Adrenal gland (tissue), 12 donors: ENCODE measurements around the gene SEMA3A. TPM values are rescaled to one million over a fixed set of nuclear protein-coding genes. Genes with fewer than 3 reads are reported as not detected.

Experiments used
- DNase-seq, 7 donors: peaks; one replicate each; pipeline ENCODE4 v3.0.0-alpha.2; 2019 to 2020
- H3K27ac ChIP-seq, 5 donors: fragments of 200-600 bp; sonication (generic) in 4 of 5; 1 replicate in 3 of 5; 2 replicates in 2 of 5; pipeline versions ENCODE4 v1.5.1 to v1.8.0; 2016 to 2020; ENCODE audit warnings: mild to moderate bottlenecking in 1 of 5
- H3K27me3 ChIP-seq: fragments of 200-600 bp; 2 replicates; pipeline ENCODE4 v1.8.0; 2021
- H3K36me3 ChIP-seq, 2 donors: fragments of 200-600 bp; replicated peaks in 1 of 2; 1 replicate in 1 of 2; 2 replicates in 1 of 2; pipeline versions ENCODE4 v1.5.1 to v1.8.0; 2018 to 2022
- H3K4me1 ChIP-seq, 2 donors: fragments of 200-600 bp; replicated peaks in 1 of 2; 1 replicate in 1 of 2; 2 replicates in 1 of 2; pipeline versions ENCODE4 v1.5.1 to v1.8.0; 2018 to 2021
- H3K4me3 ChIP-seq, 4 donors: fragments of 200-600 bp; sonication (generic) in 3 of 4; one replicate each; pipeline ENCODE4 v1.5.1; 2016 to 2018
- H3K9me3 ChIP-seq, 3 donors: fragments of 200-600 bp; sonication (generic) in 1 of 3; replicated peaks in 1 of 3; 1 replicate in 2 of 3; 2 replicates in 1 of 3; pipeline versions ENCODE4 v1.5.1 to v1.8.0; 2016 to 2021
- CTCF ChIP-seq, 6 experiments: fragments of 450-650 bp in 4 of 6; fragments of 200-600 bp in 2 of 6; sonication (generic) in 1 of 6; IDR thresholded peaks; 1 replicate in 5 of 6; 2 replicates in 1 of 6; pipeline versions ENCODE4 v1.5.1 to v1.8.0; 2016 to 2021; ENCODE audit warnings: antibody characterized with exemption in 6 of 6, mild to moderate bottlenecking in 2 of 6, moderate library complexity in 1 of 6
- POLR2A ChIP-seq, 2 donors: fragments of 450-650 bp; IDR thresholded peaks; one replicate each; pipeline ENCODE4 v1.6.1; 2017; ENCODE audit warnings: antibody characterized with exemption in 2 of 2, mild to moderate bottlenecking in 2 of 2, moderate library complexity in 1 of 2
- WGBS, 4 donors: extraction: QIAGEN DNeasy Blood & Tissue Kit in 2 of 4; methylation state at CpG; one replicate each; pipeline versions ENCODE4 v1.1.5 to v1.1.7; 2013 to 2017; 5-methylcytosine and 5-hydroxymethylcytosine counted together
- intact Hi-C, 2 donors: fragments of 100-400 bp; cut with DNase I; formaldehyde crosslinking; loops; one replicate each; pipeline versions ENCODE4 v1.14.1 to v1.15.0; 2022 to 2023
- polyA plus RNA-seq, 3 donors: library from polyadenylated mRNA; stranded (reverse); fragments of 200-250 nt in 2 of 3; fragments of 350-450 nt in 1 of 3; fragmentation: Illumina TruSeq in 1 of 3; extraction: RNeasy Lipid Tissue Mini Kit (QIAGEN cat#74804) in 1 of 3; gene quantifications; one replicate each; pipeline ENCODE4 v1.2.3, GENCODE V29; 2013 to 2014
- total RNA-seq, 9 donors: library from RNA; depleted of rRNA in 4 of 9; stranded (reverse); fragments of >200 nt in 4 of 9; fragments of 120-200 nt in 1 of 9; fragmentation: NEBNext Ultra II Directional in 1 of 9; extraction: Animal tissue kit (Norgen Biotek cat#: 25700) in 1 of 9; gene quantifications; one replicate each; pipeline versions ENCODE4 v1.1.0 to v1.2.4, GENCODE V29; 2013 to 2023
- donor health status: healthy with polysubstance abuse.
- donor health status: Bipolar disorder and iron deficiency.
- donor health status: DM: yes; HTN: yes; CAD: no.
- donor health status: DM: no; HTN: no; CAD: no.
- donor health status: DM: no; HTN: no; CAD: no.
- donor health status: DM: yes; HTN: yes; CAD: no.

The SEMA3A gene
- total and polyA plus RNA-seq, 12 donors: 0.24 to 17.5 (median 1.2) TPM

GRCh38 chr7:84085998-84086397 lies 108.6 kb downstream of the SEMA3A start:
- Histone ChIP-seq H3K4me3 (no peak overlapping the region), H3K27ac (no peak overlapping the region), H3K36me3 (no peaks in the 10 kb centered on the region), H3K9me3 (no peaks in the 10 kb centered on the region), H3K27me3 (no peaks in the 10 kb centered on the region), H3K4me1 (no peaks in the 10 kb centered on the region)
- TF ChIP-seq CTCF (IDR thresholded peaks at IDR 0.05) (no peak), POLR2A (IDR thresholded peaks at IDR 0.05) (no peak)
- DNase-seq: no peak
- intact Hi-C loops: no loop called here
- 69 to 81% (median 76%) methylated on average over 3 of the region's 3 CpGs for WGBS, 4 donors

- intact Hi-C loops: no loop called here
- H3K27me3 ChIP-seq: no peaks in the 10 kb centered on the region
- H3K27ac ChIP-seq: no peak overlapping the region
- no peak for DNase-seq
- 3 to 29% (median 25%) methylated on average over 1 of the region's 1 CpG for WGBS, 4 donors
- H3K9me3 ChIP-seq: no peaks in the 10 kb centered on the region
- H3K4me3 ChIP-seq: no peak overlapping the region
- H3K36me3 ChIP-seq: no peaks in the 10 kb centered on the region
- TF ChIP-seq POLR2A (IDR thresholded peaks at IDR 0.05) (no peak), CTCF (IDR thresholded peaks at IDR 0.05) (no peak)
- H3K4me1 ChIP-seq: no peaks in the 10 kb centered on the region
These were observed 109.4 kb downstream of the SEMA3A start for GRCh38 chr7:84085147-84085546.

- no peak for DNase-seq
- Histone ChIP-seq H3K4me3 (no peak overlapping the region), H3K9me3 (no peaks in the 10 kb centered on the region), H3K27me3 (no peaks in the 10 kb centered on the region), H3K36me3 (no peaks in the 10 kb centered on the region), H3K27ac (no peak overlapping the region), H3K4me1 (no peaks in the 10 kb centered on the region)
- WGBS, 4 donors: 66 to 79% (median 76%) methylated on average over 2 of the region's 2 CpGs
- no peak for TF ChIP-seq CTCF (IDR thresholded peaks at IDR 0.05)
- TF ChIP-seq POLR2A (IDR thresholded peaks at IDR 0.05): no peak
- intact Hi-C loops: no loop called here
These were observed 110.7 kb downstream of the SEMA3A start for GRCh38 chr7:84083846-84084245.

- no peaks in the 10 kb centered on the region for H3K36me3 ChIP-seq
- TF ChIP-seq CTCF (IDR thresholded peaks at IDR 0.05): no peak
- no peak for TF ChIP-seq POLR2A (IDR thresholded peaks at IDR 0.05)
- H3K9me3 ChIP-seq: no peaks in the 10 kb centered on the region
- 57 to 71% (median 64%) methylated on average over 3 of the region's 3 CpGs for WGBS, 4 donors
- intact Hi-C loops: no loop called here
- H3K27me3 ChIP-seq: no peaks in the 10 kb centered on the region
- no peak overlapping the region for H3K4me3 ChIP-seq
- no peak overlapping the region for H3K27ac ChIP-seq
- DNase-seq: no peak
- H3K4me1 ChIP-seq: no peaks in the 10 kb centered on the region
These were observed 112.5 kb downstream of the SEMA3A start for GRCh38 chr7:84081973-84082522.
